Measurements from ENCODE around the gene MTUS2. TPM values are rescaled to one million over a fixed set of nuclear protein-coding genes. Genes with fewer than 3 reads are reported as not detected.

MTUS2 gene
- total RNA-seq, 1 donor from 2014 or later: not detected

DNA sequence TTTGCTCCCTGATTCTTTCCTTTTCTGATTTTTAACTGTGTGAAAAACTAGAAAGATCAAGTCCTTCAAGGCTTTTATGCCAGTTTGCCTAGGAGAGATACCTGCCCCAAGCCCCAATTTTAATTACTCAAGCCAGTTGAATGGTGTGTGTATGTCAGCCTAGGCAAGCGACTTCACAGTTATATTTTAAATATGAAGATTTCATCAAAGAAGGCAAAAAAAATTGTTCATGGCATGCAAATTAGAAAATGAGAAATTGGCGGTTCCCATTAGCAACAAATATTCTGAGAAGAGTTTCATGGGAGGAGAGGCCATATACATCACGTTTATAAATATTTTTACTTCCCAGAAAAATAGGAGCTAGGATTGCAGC lies 607.8 kb downstream of the MTUS2 start:
- Mint-ChIP-seq H3K36me3 (ENCODE audit: low read depth) (no peaks in the 10 kb centered on the region), H3K27me3 (peaks cover 50% of the 10 kb centered on the region), H3K27ac (no peak overlapping the region), H3K4me1 (no peaks in the 10 kb centered on the region), H3K9me3 (no peaks in the 10 kb centered on the region), H3K4me3 (no peak overlapping the region)
- DNase-seq: no peak
- intact Hi-C loops (cut with micrococcal nuclease): no loop called here

GRCh38 chr13:29428310-29429181 lies 608.4 kb downstream of the MTUS2 start:
- intact Hi-C loops (cut with micrococcal nuclease): no loop called here
- Mint-ChIP-seq H3K9me3 (no peaks in the 10 kb centered on the region), H3K36me3 (ENCODE audit: low read depth) (no peaks in the 10 kb centered on the region), H3K27me3 (peaks cover 50% of the 10 kb centered on the region), H3K4me1 (no peaks in the 10 kb centered on the region), H3K27ac (no peak overlapping the region), H3K4me3 (no peak overlapping the region)
- DNase-seq: no peak

- no peak overlapping the region for H3K4me3 Mint-ChIP-seq
- H3K27ac Mint-ChIP-seq: no peak overlapping the region
- DNase-seq: no peak
- H3K4me1 Mint-ChIP-seq: no peaks in the 10 kb centered on the region
- H3K27me3 Mint-ChIP-seq: peaks cover 50% of the 10 kb centered on the region
- no peaks in the 10 kb centered on the region for H3K36me3 Mint-ChIP-seq (ENCODE audit: low read depth)
- intact Hi-C loops (cut with micrococcal nuclease): no loop called here
- no peaks in the 10 kb centered on the region for H3K9me3 Mint-ChIP-seq
These were observed 609.3 kb downstream of the MTUS2 start for GRCh38 chr13:29429286-29429900.

DNA sequence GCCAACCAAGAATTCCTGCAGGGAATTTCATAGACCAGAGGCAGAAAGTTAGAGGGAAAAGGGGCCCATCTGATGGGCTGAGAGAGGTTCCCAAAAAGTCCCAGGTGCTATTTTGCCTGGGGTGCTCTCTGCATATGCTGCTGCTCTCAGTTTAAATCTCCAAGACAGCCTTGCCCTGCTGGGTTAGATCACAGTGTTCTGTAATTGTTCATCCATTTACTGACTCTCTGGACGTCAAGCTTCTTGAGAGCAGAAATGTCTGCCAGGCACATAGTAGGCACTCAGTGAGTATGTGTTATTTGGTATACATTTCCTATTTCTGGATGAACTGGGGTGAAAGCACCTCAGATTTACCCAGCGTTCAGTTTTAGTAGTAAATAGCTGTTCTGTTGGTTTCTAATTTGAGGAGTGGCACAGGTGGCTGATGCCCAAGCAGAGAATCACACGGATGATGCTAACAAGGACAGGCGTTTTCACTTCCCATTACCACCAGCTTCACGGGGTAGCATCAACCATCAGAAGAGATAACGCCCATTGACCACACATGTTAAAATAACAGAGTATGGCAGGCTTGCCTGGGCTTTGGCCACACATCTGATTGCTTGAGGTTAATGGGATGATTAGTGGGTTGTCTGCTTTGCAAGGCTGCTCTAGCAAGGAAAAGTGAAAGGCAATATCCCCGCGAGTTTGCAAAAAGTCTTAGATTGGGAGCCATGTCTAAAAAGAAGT lies 614.2 kb downstream of the MTUS2 start:
- Mint-ChIP-seq H3K36me3 (ENCODE audit: low read depth) (no peaks in the 10 kb centered on the region), H3K4me3 (no peak overlapping the region), H3K27ac (no peak overlapping the region), H3K9me3 (no peaks in the 10 kb centered on the region), H3K4me1 (no peaks in the 10 kb centered on the region), H3K27me3 (peaks cover 23% of the 10 kb centered on the region)
- peak; percentile 45 for DNase-seq
- intact Hi-C loops (cut with micrococcal nuclease): no loop called here

GRCh38 chr13:29435125-29435911 lies 615.2 kb downstream of the MTUS2 start:
- Mint-ChIP-seq H3K9me3 (no peaks in the 10 kb centered on the region), H3K36me3 (ENCODE audit: low read depth) (no peaks in the 10 kb centered on the region), H3K4me3 (no peak overlapping the region), H3K27ac (no peak overlapping the region), H3K27me3 (peaks cover 13% of the 10 kb centered on the region), H3K4me1 (no peaks in the 10 kb centered on the region)
- intact Hi-C loops (cut with micrococcal nuclease): no loop called here
- no peak for DNase-seq

- no peak for DNase-seq
- no peak overlapping the region for H3K27ac Mint-ChIP-seq
- H3K27me3 Mint-ChIP-seq: peaks cover 7% of the 10 kb centered on the region
- H3K4me1 Mint-ChIP-seq: no peaks in the 10 kb centered on the region
- no peak overlapping the region for H3K4me3 Mint-ChIP-seq
- H3K9me3 Mint-ChIP-seq: no peaks in the 10 kb centered on the region
- no peaks in the 10 kb centered on the region for H3K36me3 Mint-ChIP-seq (ENCODE audit: low read depth)
- intact Hi-C loops (cut with micrococcal nuclease): no loop called here
These were observed 616.2 kb downstream of the MTUS2 start for GRCh38 chr13:29436291-29436690.

GRCh38 chr13:29436721-29437280 lies 616.7 kb downstream of the MTUS2 start:
- H3K4me1 Mint-ChIP-seq: no peaks in the 10 kb centered on the region
- DNase-seq: no peak
- no peaks in the 10 kb centered on the region for H3K9me3 Mint-ChIP-seq
- H3K27me3 Mint-ChIP-seq: peaks cover 4% of the 10 kb centered on the region
- intact Hi-C loops (cut with micrococcal nuclease): no loop called here
- no peak overlapping the region for H3K27ac Mint-ChIP-seq
- no peaks in the 10 kb centered on the region for H3K36me3 Mint-ChIP-seq (ENCODE audit: low read depth)
- no peak overlapping the region for H3K4me3 Mint-ChIP-seq

DNA sequence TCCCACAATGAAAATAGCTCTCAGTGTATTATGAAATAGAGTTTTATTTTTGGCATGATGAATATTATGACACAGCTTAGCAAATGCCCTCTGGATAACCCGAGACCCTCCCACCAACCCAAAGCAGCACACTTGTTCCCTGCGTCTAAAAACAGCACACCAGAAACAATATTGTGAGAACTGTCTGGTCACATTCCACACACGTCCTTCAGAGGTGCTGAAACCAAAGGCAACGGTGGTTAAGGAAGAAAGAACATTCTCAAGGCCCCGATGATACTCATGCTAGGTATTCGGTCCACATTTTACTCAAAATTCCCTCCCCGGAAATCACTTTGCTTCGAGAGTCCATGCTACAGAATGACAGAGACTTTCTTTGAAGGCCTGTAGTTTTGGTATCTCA lies 618.6 kb downstream of the MTUS2 start:
- H3K36me3 Mint-ChIP-seq (ENCODE audit: low read depth): no peaks in the 10 kb centered on the region
- H3K27ac Mint-ChIP-seq: no peak overlapping the region
- H3K4me3 Mint-ChIP-seq: no peak overlapping the region
- H3K4me1 Mint-ChIP-seq: no peaks in the 10 kb centered on the region
- no peaks in the 10 kb centered on the region for H3K9me3 Mint-ChIP-seq
- H3K27me3 Mint-ChIP-seq: peaks cover 2% of the 10 kb centered on the region
- intact Hi-C loops (cut with micrococcal nuclease): no loop called here
- DNase-seq: no peak

DNA sequence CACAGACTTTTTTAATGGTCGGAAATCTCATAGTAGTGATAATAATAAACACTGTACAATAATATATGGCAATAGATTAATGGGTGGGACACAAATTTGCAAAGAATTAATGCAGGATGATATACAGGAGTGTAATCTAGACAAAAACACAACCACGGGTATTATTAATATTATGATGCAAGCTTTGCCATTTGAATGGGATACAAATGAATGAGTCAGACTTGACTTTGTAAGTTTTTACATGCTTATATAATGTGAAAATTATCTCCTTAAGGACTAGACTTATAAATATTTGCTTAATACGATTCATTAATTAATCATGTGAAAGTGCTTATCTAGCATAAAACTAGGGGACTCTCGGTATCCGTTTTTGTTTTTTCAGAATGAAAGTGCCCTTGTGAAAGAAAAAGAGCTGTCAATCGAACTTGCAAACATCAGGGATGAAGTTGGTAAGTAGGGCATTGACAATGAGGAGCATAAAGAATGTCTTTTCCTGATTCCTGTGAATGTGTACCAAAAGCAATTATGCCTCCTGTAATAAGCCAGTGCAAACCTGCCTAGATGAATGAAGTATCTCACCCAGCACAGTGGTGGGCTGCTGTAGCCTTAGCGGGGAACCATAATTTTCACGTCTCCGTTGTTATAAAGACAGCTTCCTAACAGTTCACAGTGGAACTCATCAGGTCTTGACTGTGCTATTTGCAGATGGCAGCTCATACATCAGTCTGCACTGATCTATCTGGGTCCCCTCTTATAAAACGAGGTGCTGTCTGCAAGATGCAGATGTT lies 619.7 kb downstream of the MTUS2 start:
- no peak overlapping the region for H3K4me3 Mint-ChIP-seq
- DNase-seq: no peak
- no peak overlapping the region for H3K27ac Mint-ChIP-seq
- H3K36me3 Mint-ChIP-seq (ENCODE audit: low read depth): no peaks in the 10 kb centered on the region
- no peaks in the 10 kb centered on the region for H3K9me3 Mint-ChIP-seq
- H3K27me3 Mint-ChIP-seq: peaks cover 2% of the 10 kb centered on the region
- intact Hi-C loops (cut with micrococcal nuclease): no loop called here
- H3K4me1 Mint-ChIP-seq: no peaks in the 10 kb centered on the region

DNA sequence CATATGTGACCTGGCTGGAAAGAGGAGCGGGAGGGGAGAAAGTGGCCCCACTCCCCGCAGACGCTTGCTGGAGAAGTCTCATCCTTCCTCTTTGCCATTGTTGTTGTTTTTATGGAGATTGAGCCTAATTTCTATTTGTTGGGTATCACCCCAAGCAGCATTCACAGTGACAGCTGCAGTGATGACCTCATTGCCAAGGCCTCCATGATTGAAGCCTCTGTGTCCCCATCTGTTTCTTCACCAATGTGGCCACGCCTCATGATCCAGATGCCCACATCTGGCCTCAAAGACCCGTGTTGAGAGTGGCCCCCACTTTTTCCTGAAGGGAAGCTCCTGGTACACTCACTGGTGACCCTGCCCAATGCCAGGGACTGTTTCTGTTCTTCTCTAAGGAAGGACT lies 621.2 kb downstream of the MTUS2 start:
- intact Hi-C loops (cut with micrococcal nuclease): no loop called here
- no peaks in the 10 kb centered on the region for H3K9me3 Mint-ChIP-seq
- H3K27me3 Mint-ChIP-seq: peaks cover 2% of the 10 kb centered on the region
- DNase-seq: no peak
- no peaks in the 10 kb centered on the region for H3K36me3 Mint-ChIP-seq (ENCODE audit: low read depth)
- H3K4me3 Mint-ChIP-seq: no peak overlapping the region
- no peak overlapping the region for H3K27ac Mint-ChIP-seq
- H3K4me1 Mint-ChIP-seq: no peaks in the 10 kb centered on the region

GRCh38 chr13:29446016-29446415 lies 625.9 kb downstream of the MTUS2 start:
- Mint-ChIP-seq H3K4me3 (no peak overlapping the region), H3K27me3 (no peaks in the 10 kb centered on the region)
- DNase-seq: no peak

DNA sequence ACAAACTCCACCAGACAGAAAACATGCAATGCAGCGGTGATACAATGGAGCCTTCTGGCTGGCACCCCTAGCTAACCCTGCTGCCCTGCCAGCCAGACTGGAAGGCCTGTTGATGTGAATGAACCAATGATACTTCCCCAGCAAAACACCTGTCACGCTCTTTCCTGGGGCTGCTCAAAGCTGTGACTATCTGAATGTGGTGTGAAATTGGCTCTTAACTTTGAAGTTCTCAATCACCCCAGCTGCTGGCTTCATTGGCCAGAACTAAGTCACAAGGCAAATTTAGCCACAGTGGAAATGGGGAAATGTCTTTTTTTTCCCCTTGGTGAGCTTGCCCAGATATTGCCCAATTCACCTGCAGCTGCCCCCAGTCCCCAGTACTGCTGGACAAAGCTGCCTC lies 628.0 kb downstream of the MTUS2 start:
- Mint-ChIP-seq H3K4me3 (no peak overlapping the region), H3K9me3 (no peaks in the 10 kb centered on the region), H3K27ac (no peak overlapping the region), H3K27me3 (peaks cover under 1% of the 10 kb centered on the region), H3K36me3 (ENCODE audit: low read depth) (no peaks in the 10 kb centered on the region), H3K4me1 (no peaks in the 10 kb centered on the region)
- intact Hi-C loops (cut with micrococcal nuclease): no loop called here
- no peak for DNase-seq

More at GRCh38 chr13:29446016-29446415, 625.9 kb downstream of the MTUS2 start:
- no peaks in the 10 kb centered on the region for H3K9me3 Mint-ChIP-seq
- no peaks in the 10 kb centered on the region for H3K4me1 Mint-ChIP-seq
- H3K27ac Mint-ChIP-seq: no peak overlapping the region
- intact Hi-C loops (cut with micrococcal nuclease): no loop called here
- no peaks in the 10 kb centered on the region for H3K36me3 Mint-ChIP-seq (ENCODE audit: low read depth)

- Mint-ChIP-seq H3K27me3 (peaks cover 5% of the 10 kb centered on the region), H3K4me3 (no peak overlapping the region)
These were observed 629.6 kb downstream of the MTUS2 start for GRCh38 chr13:29449726-29450125.

More at GRCh38 chr13:29449726-29450125, 629.6 kb downstream of the MTUS2 start:
- DNase-seq: no peak
- Mint-ChIP-seq H3K27ac (no peak overlapping the region), H3K4me1 (no peaks in the 10 kb centered on the region), H3K9me3 (no peaks in the 10 kb centered on the region), H3K36me3 (ENCODE audit: low read depth) (no peaks in the 10 kb centered on the region)
- intact Hi-C loops (cut with micrococcal nuclease): no loop called here
